Sigmoid colon (tissue), 4 donors: ENCODE results near the gene RNF7.

ENCODE experiments used
- CTCF ChIP-seq, 4 experiments: fragments of 450-650 bp in 3 of 4; fragments of 200-600 bp in 1 of 4; IDR thresholded peaks; one replicate each; pipeline ENCODE4 v1.5.1; 2016 to 2019; ENCODE audit warnings: antibody characterized with exemption in 4 of 4, mild to moderate bottlenecking in 3 of 4, moderate library complexity in 2 of 4
- POLR2AphosphoS5 ChIP-seq, 4 donors: sonication (generic); formaldehyde crosslinking; IDR thresholded peaks; one replicate each; pipeline ENCODE4 v1.6.1; 2017; ENCODE audit warnings: antibody characterized with exemption in 4 of 4

GRCh38 chr3:141722648-141723047 lies 15.4 kb upstream of the RNF7 start:
- TF ChIP-seq CTCF (IDR thresholded peaks at IDR 0.05) (no peak), POLR2AphosphoS5 (IDR thresholded peaks at IDR 0.05) (no peak)
